GM20000 (cell line): ENCODE measurements around the gene CUX1.
A peak's percentile ranks its signal among the peaks of the same experiment; 100 is the strongest.

Source experiments
- DNase-seq: peaks from one replicate; pipeline ENCODE4 v3.0.0; 2012; ENCODE audit warnings: low spot score
- CTCF ChIP-seq: IDR thresholded peaks from 2 replicates; pipeline ENCODE4 v1.5.1; 2012; ENCODE audit warnings: mild to moderate bottlenecking, control low read depth; ENCODE audit errors: extremely low read depth, missing control alignments

The CUX1 gene

DNA sequence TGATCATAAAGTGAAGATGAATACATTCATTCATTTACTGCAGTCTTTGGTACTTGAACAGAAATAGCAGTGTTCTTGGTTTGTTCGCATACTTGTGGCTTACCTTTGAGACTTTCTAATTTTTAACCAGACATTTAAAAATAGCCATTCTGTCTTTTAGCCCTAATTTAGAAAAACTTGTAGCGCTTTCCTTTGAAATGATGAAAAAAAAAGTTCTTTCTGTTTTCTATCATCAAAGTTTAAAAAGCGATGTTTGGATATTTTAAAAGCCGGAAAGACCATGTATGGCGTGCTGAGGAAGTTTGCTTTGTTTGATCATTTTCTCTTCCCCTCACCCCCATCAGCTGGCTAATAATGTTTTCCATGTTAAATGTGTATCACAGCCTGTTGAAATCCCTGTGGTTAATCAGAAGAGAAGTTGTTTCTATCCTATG, 116.3 kb downstream of the CUX1 start:
- peak; percentile 65 for DNase-seq
- TF ChIP-seq CTCF: no peak

DNA sequence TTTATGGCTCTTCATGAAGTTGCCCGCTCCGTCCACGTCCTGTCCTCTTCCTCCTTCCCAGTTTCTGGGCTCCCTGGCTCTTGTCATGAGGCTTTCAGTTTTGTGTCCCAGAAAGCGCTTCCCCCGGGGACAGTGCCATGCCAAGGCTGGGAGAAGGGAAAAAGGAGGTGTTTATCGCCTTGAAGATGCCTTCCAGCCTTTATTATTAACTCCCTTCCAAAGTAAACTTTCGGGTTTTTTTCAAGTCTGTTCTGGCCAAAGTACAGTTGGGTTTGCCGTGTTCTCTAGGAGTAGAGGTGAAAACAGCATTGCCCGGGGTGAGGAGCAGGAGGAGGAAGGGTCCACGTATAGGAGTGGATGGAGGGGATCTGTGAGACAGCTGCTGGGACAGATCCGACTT, 117.2 kb downstream of the CUX1 start:
- DNase-seq: no peak
- TF ChIP-seq CTCF: no peak

- DNase-seq: no peak
- TF ChIP-seq CTCF: no peak
Observed at GRCh38 chr7:101935521-101936141, 118.2 kb downstream of the CUX1 start.

- TF ChIP-seq CTCF: no peak
- DNase-seq: peak; percentile 40
Observed at GRCh38 chr7:101936223-101936610, 118.8 kb downstream of the CUX1 start.

DNA sequence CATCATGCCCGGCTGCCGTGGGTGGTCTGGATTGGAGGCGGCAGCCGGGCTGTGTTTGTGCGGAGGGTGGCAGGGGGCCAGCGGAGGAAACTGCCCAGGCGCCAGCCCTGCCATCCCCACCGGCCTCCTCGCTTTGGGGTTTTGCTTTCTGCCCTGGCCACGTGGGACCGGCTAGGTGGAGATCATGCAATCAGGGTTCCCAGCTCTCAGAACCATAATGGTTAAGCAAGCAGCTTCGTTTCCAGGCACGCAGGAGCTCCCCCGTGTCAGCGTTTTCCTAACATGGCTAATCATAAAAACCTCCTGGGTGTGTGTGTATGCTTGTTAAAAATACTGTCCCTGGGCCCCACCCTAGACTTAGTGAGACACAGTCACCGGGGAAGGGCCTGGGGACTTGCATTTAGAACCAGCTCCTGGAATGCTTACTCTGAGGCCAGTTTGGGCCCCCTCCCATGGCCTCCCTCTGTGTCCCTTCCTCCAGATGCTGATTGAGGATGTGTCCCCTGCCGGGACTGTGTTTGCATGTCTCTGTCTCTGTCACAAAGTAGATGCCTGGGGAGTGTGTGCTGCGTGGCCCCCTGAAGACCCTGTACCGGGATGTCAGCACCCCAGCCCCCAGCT, 119.3 kb downstream of the CUX1 start:
- DNase-seq: no peak
- TF ChIP-seq CTCF: no peak

GRCh38 chr7:101937717-101938514, 120.5 kb downstream of the CUX1 start:
- TF ChIP-seq CTCF: no peak
- no peak for DNase-seq

DNA sequence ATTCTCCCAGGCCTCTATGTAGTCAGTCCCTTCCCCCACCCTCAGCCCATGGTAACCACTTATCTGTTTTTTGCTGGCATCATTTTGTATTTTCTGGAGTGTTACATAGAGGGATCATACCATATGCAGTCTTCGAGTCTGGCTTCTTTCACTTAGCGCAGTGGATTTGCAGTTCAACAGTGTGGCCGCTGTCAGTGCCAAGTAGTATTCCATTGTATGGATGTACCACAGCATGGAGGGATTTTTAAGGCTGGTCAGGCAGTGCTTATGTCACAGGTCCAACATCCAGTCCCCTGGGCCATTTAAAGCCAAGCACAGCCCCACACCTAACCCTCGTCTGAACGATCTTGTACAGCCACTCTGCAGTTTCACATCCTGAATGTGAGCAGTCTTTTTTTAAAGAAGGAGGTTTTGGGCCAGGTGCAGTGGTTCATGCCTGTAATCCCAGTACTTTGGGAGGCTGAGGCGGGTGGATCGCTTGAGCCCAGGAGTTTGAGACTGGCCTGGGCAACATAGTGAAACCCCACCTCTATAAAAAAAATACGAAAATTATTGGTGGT, 121.8 kb downstream of the CUX1 start:
- DNase-seq: no peak
- TF ChIP-seq CTCF: no peak
